GM12864 (cell line): ENCODE measurements around the gene MTSS2.

Experiments used
- DNase-seq: peaks from one replicate; pipeline ENCODE4 v3.0.0-alpha.2; 2011; ENCODE audit warnings: low read depth
- H3K4me3 ChIP-seq: 2 replicates; pipeline ENCODE4 v1.5.1; 2011; ENCODE audit warnings: mild to moderate bottlenecking, low read depth, low read length, control low read depth
- CTCF ChIP-seq: IDR thresholded peaks from 2 replicates; pipeline ENCODE4 v1.5.1; 2011; ENCODE audit warnings: low read depth, mild to moderate bottlenecking, moderate library complexity, low read length, control low read depth, inconsistent platforms; ENCODE audit errors: missing control alignments

The MTSS2 gene

GRCh38 chr16:70713824-70714223 lies 28.0 kb upstream of the MTSS2 start:
- H3K4me3 ChIP-seq = no peak overlapping the region
- no peak for DNase-seq
- no peak for TF ChIP-seq CTCF

DNA sequence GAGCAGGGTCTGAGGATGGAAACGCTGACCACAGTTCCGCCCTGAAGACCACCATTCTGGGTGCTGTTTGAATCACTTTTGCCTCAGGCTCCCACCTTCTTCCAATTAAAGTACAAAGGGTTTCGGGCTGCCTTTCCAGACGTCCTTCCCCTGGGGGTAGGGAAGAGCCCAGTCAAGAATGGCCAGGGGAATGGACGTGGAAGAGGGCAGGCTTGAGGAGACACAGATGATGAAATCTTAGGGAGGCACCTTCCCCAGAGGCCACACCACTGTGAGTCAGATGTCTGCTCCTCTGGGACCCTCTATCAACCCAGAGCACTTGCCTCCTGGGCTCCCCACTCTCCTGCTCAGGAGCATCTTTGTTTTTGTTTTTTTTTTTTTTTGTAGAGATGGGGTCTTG lies 27.5 kb upstream of the MTSS2 start:
- no peak overlapping the region for H3K4me3 ChIP-seq
- no peak for DNase-seq
- TF ChIP-seq CTCF = no peak

- TF ChIP-seq CTCF = no peak
Measured at GRCh38 chr16:70712942-70713341, 27.1 kb upstream of the MTSS2 start.

GRCh38 chr16:70712359-70712758 lies 26.5 kb upstream of the MTSS2 start:
- H3K4me3 ChIP-seq = no peak overlapping the region
- no peak for TF ChIP-seq CTCF
- DNase-seq = no peak

More at GRCh38 chr16:70712942-70713341, 27.1 kb upstream of the MTSS2 start:
- no peak for DNase-seq
- H3K4me3 ChIP-seq = no peak overlapping the region

- no peak for DNase-seq
- no peak overlapping the region for H3K4me3 ChIP-seq
- no peak for TF ChIP-seq CTCF
Measured at GRCh38 chr16:70711211-70712031, 25.6 kb upstream of the MTSS2 start.

- no peak for DNase-seq
- TF ChIP-seq CTCF = no peak
Measured at GRCh38 chr16:70710422-70711210, 24.8 kb upstream of the MTSS2 start.

DNA sequence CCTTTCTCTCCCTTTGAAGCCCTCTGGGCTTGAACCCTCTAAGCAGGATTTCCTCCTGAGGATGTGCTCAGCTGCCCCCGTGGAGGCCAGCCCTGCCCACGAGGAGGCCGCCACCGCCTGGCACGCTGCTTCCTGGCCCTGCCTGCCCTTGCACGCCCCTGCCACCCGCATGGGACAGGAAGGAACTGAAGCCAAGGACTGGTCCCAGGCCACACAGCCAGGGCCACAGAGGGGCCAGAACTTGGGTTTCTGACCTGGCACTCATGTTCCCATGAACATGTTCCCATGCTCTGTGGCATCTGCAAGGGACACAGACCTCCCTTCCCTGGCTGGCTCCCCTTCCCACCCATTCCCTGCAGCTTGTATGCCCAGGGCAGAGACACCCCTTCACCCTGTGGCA lies 24.1 kb upstream of the MTSS2 start:
- TF ChIP-seq CTCF = no peak

More at GRCh38 chr16:70710422-70711210, 24.8 kb upstream of the MTSS2 start:
- no peak overlapping the region for H3K4me3 ChIP-seq

More for the DNA sequence above, 24.1 kb upstream of the MTSS2 start:
- DNase-seq = no peak
- H3K4me3 ChIP-seq = no peak overlapping the region
